Psoas muscle (tissue), 8 donors: ENCODE measurements around the gene DYNLL2. TPM values are rescaled to one million over a fixed set of nuclear protein-coding genes. Genes with fewer than 3 reads are reported as not detected.
"Not testable (repeated sequence)": the region's sequence is repeated elsewhere in the genome, so short reads cannot be mapped to it uniquely, and the experiment has no call there.

Source experiments
- ATAC-seq, 4 donors: fragments of 200-7000 bp; cut with Tn5 transposase; one replicate each; pipeline ENCODE4 v1.9.1; 2020; ENCODE audit warnings: moderate library complexity in 3 of 4, mild to moderate bottlenecking in 2 of 4
- DNase-seq, 2 donors: peaks; one replicate each; pipeline ENCODE4 v3.0.0-alpha.2; 2020
- H3K27ac ChIP-seq: fragments of 200-600 bp; one replicate; pipeline ENCODE4 v1.8.0; 2022
- H3K27me3 ChIP-seq, 3 donors: fragments of 200-600 bp in 1 of 3; one replicate each; pipeline versions ENCODE4 v1.6.1 to v1.8.0; 2013 to 2022; ENCODE audit warnings: low read length in 2 of 3, mild to moderate bottlenecking in 2 of 3, moderate library complexity in 1 of 3; ENCODE audit not compliant: insufficient read depth in 3 of 3
- H3K36me3 ChIP-seq, 2 donors: fragments of 200-600 bp in 1 of 2; one replicate each; pipeline versions ENCODE4 v1.6.1 to v1.8.0; 2013 to 2022; ENCODE audit warnings: low read depth in 1 of 2, mild to moderate bottlenecking in 1 of 2, moderate library complexity in 1 of 2; ENCODE audit not compliant: insufficient read depth in 1 of 2
- H3K4me1 ChIP-seq: fragments of 200-600 bp; one replicate; pipeline ENCODE4 v1.8.0; 2022
- H3K4me3 ChIP-seq: fragments of 200-600 bp; one replicate; pipeline ENCODE4 v1.8.0; 2022; ENCODE audit warnings: mild to moderate bottlenecking
- H3K9me3 ChIP-seq: fragments of 200-600 bp; one replicate; pipeline ENCODE4 v1.8.0; 2022
- CTCF ChIP-seq: fragments of 200-600 bp; IDR thresholded peaks from one replicate; pipeline ENCODE4 v1.8.0; 2022; ENCODE audit warnings: antibody characterized with exemption
- WGBS, 3 donors: extraction: QIAGEN DNeasy Blood & Tissue Kit; methylation state at CpG; one replicate each; pipeline versions ENCODE4 v1.1.6 to v1.1.7; 2013; 5-methylcytosine and 5-hydroxymethylcytosine counted together
- intact Hi-C, 2 donors: fragments of 100-400 bp; cut with DNase I; formaldehyde crosslinking; loops; one replicate each; pipeline versions ENCODE4 v1.11.0 to v1.14.2; 2022
- polyA plus RNA-seq, 3 donors: library from polyadenylated mRNA; stranded (reverse); fragments of 200-250 nt; gene quantifications; one replicate each; pipeline ENCODE4 v1.2.3, GENCODE V29; 2013
- total RNA-seq, 4 donors: library from RNA; stranded (reverse); fragmentation: NEBNext Ultra II Directional in 2 of 4; extraction: Animal tissue kit (Norgen Biotek cat#: 25700) in 2 of 4; gene quantifications; one replicate each; pipeline versions ENCODE4 v1.2.1 to v1.2.4, GENCODE V29; 2021 to 2023
- donor health status: healthy with polysubstance abuse.
- donor health status: DM: no; HTN: no; CAD: no; lungs with moderate emphysema.
- donor health status: Bipolar disorder and iron deficiency.
- donor health status: healthy.
- donor health status: DM: yes; HTN: yes; CAD: no.
- donor health status: DM: no; HTN: no; CAD: no.
- donor health status: DM: no; HTN: no; CAD: no.
- donor health status: DM: yes; HTN: yes; CAD: no.

The DYNLL2 gene
- total and polyA plus RNA-seq, 7 donors: 28.9 to 84.3 (median 46.8) TPM

GRCh38 chr17:58120195-58120822 lies 37.1 kb downstream of the DYNLL2 start:
- ATAC-seq (peak in 2 of 4 donors; percentile 38 to 58), DNase-seq (no peak)
- Histone ChIP-seq H3K27ac (no peak overlapping the region), H3K27me3 (peaks cover 0 to 4% (median 0%) of the 10 kb centered on the region in 3 donors), H3K4me3 (no peak overlapping the region), H3K4me1 (no peaks in the 10 kb centered on the region), H3K9me3 (no peaks in the 10 kb centered on the region), H3K36me3 (no peaks in the 10 kb centered on the region)
- intact Hi-C loops: no loop called here
- WGBS, 3 donors: 18 to 23% (median 21%) methylated on average over 7 of the region's 7 CpGs
- TF ChIP-seq CTCF: no peak

- no peak overlapping the region for H3K27ac ChIP-seq
- no peaks in the 10 kb centered on the region for H3K9me3 ChIP-seq
- peaks cover 0 to 4% (median 0%) of the 10 kb centered on the region in 3 donors for H3K27me3 ChIP-seq
- H3K4me1 ChIP-seq: no peaks in the 10 kb centered on the region
- ATAC-seq: no peak
- DNase-seq: no peak
- no peak overlapping the region for H3K4me3 ChIP-seq
- WGBS, 3 donors: 54 to 66% (median 57%) methylated on average over 5 of the region's 5 CpGs
- no peak for TF ChIP-seq CTCF
- intact Hi-C loops: no loop called here
- no peaks in the 10 kb centered on the region for H3K36me3 ChIP-seq
These were observed 38.7 kb downstream of the DYNLL2 start for GRCh38 chr17:58121925-58122324.

GRCh38 chr17:58127846-58128245 lies 44.6 kb downstream of the DYNLL2 start:
- no peak for TF ChIP-seq CTCF
- 47 to 52% (median 51%) methylated on average over 1 of the region's 1 CpG for WGBS, 3 donors
- Histone ChIP-seq H3K27ac (no peak overlapping the region), H3K4me3 (no peak overlapping the region), H3K9me3 (no peaks in the 10 kb centered on the region), H3K27me3 (peaks cover 0 to 6% (median 3%) of the 10 kb centered on the region in 3 donors), H3K4me1 (no peaks in the 10 kb centered on the region), H3K36me3 (no peaks in the 10 kb centered on the region)
- ATAC-seq: no peak
- DNase-seq: no peak
- intact Hi-C loops: no loop called here

- H3K27ac ChIP-seq, ATAC-seq, H3K4me3 ChIP-seq, DNase-seq, H3K4me1 ChIP-seq, H3K36me3 ChIP-seq, intact Hi-C loops, H3K9me3 ChIP-seq: not testable (repeated sequence)
- H3K27me3 ChIP-seq: peaks cover 2 to 19% (median 12%) of the 10 kb centered on the region in 3 donors
- WGBS, 3 donors: 92 to 95% (median 94%) methylated on average over 4 to 5 of the region's 5 CpGs
These were observed 49.5 kb downstream of the DYNLL2 start for GRCh38 chr17:58132697-58133096.

GRCh38 chr17:58136669-58137279 lies 53.6 kb downstream of the DYNLL2 start:
- no peak for ATAC-seq
- WGBS, 3 donors: 24 to 29% (median 28%) methylated on average over 8 of the region's 8 CpGs

More at GRCh38 chr17:58136669-58137279, 53.6 kb downstream of the DYNLL2 start:
- no peaks in the 10 kb centered on the region for H3K9me3 ChIP-seq
- no peaks in the 10 kb centered on the region for H3K36me3 ChIP-seq
- no peak overlapping the region for H3K4me3 ChIP-seq
- TF ChIP-seq CTCF: no peak
- no peaks in the 10 kb centered on the region for H3K4me1 ChIP-seq
- intact Hi-C loops: loop anchor here in 1 of 2 donors (5.0 kb wide), 1 partner anchor 51 kb away; no protein-coding TSS in a partner anchor
- peaks cover 2 to 27% (median 13%) of the 10 kb centered on the region in 3 donors for H3K27me3 ChIP-seq
- no peak for DNase-seq
- H3K27ac ChIP-seq: no peak overlapping the region
